Measurements from ENCODE around the gene PDLIM1.
A peak's percentile ranks its signal among the peaks of the same experiment; 100 is the strongest.

PDLIM1 gene

DNA sequence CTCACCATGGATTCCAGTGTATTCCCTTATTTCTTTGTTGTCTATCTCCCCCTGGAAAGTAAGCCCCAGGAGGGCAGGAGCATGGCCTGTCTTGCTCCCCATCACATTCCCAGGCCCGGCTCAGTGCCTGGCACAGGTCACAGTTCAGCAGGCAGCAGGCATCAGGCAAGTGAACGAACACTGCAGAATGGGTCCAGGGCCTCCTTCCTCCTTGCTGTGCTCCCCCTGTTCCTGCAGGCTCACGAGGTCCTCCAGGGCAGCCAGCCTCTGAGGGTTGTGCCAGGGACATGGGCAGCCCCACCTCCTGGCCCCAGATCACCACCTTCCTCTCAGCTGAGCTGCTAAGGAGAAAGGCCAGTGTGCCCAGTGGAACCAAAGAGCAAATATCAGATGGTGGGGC lies 41.8 kb downstream of the PDLIM1 start:
- H3K4me3 ChIP-seq (ENCODE audit: low read depth, low read length), result no peak overlapping the region
- DNase-seq (ENCODE audit: low read depth), result no peak
- no peak for TF ChIP-seq MAX (IDR thresholded peaks at IDR 0.05; ENCODE audit: low read depth, low read length)
- TF ChIP-seq POLR2A (IDR thresholded peaks at IDR 0.05; ENCODE audit: extremely low read depth, insufficient read length), result no peak
- no peak for TF ChIP-seq MYC (IDR thresholded peaks at IDR 0.05; ENCODE audit: low read depth, low read length)
- TF ChIP-seq, protein P1, sequence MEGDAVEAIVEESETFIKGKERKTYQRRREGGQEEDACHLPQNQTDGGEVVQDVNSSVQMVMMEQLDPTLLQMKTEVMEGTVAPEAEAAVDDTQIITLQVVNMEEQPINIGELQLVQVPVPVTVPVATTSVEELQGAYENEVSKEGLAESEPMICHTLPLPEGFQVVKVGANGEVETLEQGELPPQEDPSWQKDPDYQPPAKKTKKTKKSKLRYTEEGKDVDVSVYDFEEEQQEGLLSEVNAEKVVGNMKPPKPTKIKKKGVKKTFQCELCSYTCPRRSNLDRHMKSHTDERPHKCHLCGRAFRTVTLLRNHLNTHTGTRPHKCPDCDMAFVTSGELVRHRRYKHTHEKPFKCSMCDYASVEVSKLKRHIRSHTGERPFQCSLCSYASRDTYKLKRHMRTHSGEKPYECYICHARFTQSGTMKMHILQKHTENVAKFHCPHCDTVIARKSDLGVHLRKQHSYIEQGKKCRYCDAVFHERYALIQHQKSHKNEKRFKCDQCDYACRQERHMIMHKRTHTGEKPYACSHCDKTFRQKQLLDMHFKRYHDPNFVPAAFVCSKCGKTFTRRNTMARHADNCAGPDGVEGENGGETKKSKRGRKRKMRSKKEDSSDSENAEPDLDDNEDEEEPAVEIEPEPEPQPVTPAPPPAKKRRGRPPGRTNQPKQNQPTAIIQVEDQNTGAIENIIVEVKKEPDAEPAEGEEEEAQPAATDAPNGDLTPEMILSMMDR (IDR thresholded peaks at IDR 0.05; ENCODE audit: low read depth, low read length), result no peak

DNA sequence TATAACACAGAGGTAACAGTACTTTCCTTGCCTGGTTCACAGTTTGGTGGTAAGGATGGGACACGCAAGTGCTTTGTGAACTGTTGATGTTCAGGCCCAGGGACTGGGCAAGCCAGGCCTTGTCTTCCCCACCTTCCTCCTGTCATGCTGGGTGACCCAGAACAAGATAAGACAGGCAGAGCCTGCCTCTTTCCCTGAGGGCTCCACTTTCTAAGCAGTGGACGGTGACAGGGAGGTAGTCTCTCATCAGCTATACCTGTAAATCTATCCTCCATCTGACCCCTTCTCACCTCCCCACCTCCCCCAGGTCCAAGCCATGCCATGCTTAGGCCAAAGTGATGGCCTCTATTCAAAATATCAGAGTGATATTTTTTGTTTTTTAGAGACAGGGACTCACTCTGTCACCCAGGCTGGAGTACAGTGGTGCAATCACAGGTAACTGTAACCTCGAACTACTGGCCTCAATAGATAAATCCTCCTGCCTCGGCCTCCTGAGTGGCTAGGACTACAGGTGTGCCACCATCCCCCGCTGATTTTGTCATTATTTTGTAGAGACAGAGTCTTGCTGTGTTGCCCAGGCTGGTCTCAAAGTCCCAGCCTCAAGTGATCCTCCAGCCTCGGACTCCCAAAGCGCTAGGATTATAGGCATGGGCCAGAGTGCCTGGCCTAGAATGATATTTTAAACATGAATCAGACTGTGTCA lies 42.8 kb downstream of the PDLIM1 start:
- TF ChIP-seq, protein P1 (IDR thresholded peaks at IDR 0.05; ENCODE audit: low read depth, low read length), result no peak
- TF ChIP-seq MYC (IDR thresholded peaks at IDR 0.05; ENCODE audit: low read depth, low read length), result no peak
- no peak for TF ChIP-seq POLR2A (IDR thresholded peaks at IDR 0.05; ENCODE audit: extremely low read depth, insufficient read length)
- no peak for TF ChIP-seq MAX (IDR thresholded peaks at IDR 0.05; ENCODE audit: low read depth, low read length)
- no peak for DNase-seq (ENCODE audit: low read depth)

GRCh38 chr10:95247200-95247880 lies 43.5 kb downstream of the PDLIM1 start:
- DNase-seq (ENCODE audit: low read depth), result no peak
- TF ChIP-seq, protein P1 (IDR thresholded peaks at IDR 0.05; ENCODE audit: low read depth, low read length), result no peak
- TF ChIP-seq MAX (IDR thresholded peaks at IDR 0.05; ENCODE audit: low read depth, low read length), result no peak
- TF ChIP-seq POLR2A (IDR thresholded peaks at IDR 0.05; ENCODE audit: extremely low read depth, insufficient read length), result no peak
- no peak for TF ChIP-seq MYC (IDR thresholded peaks at IDR 0.05; ENCODE audit: low read depth, low read length)
- no peak overlapping the region for H3K4me3 ChIP-seq (ENCODE audit: low read depth, low read length)

More for the DNA sequence above, 42.8 kb downstream of the PDLIM1 start:
- H3K4me3 ChIP-seq (ENCODE audit: low read depth, low read length), result no peak overlapping the region

DNA sequence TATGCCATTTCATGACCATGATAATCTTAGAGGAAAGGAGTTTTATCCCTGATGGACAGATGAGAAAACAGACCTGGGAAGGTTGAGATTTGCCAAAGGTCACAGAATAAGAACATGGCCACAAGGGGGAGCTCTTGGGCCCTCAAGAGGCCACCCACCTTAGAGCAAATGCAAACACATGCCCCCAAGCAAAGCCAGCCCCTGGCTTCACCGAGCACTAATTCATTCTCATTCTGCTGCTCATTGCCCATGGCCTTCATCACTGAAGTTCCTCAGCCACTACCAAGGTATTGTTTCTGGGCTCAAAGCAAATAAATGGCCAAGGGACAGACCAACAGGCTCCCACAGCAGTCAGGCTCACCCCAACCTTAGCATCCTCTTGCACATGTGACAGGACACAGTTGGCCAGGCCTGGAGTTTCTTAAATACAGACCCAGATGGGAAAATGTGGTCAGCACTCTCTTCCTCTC lies 44.2 kb downstream of the PDLIM1 start:
- peak; percentile 75 for DNase-seq (ENCODE audit: low read depth)
- no peak overlapping the region for H3K4me3 ChIP-seq (ENCODE audit: low read depth, low read length)
- TF ChIP-seq MYC (IDR thresholded peaks at IDR 0.05; ENCODE audit: low read depth, low read length) (no peak), POLR2A (IDR thresholded peaks at IDR 0.05; ENCODE audit: extremely low read depth, insufficient read length) (no peak), MAX (IDR thresholded peaks at IDR 0.05; ENCODE audit: low read depth, low read length) (no peak)
- TF ChIP-seq, protein P1 (IDR thresholded peaks at IDR 0.05; ENCODE audit: low read depth, low read length), result peak; percentile 80

GRCh38 chr10:95245425-95246055 lies 45.3 kb downstream of the PDLIM1 start:
- DNase-seq (ENCODE audit: low read depth), result no peak
- TF ChIP-seq, protein P1 (IDR thresholded peaks at IDR 0.05; ENCODE audit: low read depth, low read length), result no peak
- TF ChIP-seq MYC (IDR thresholded peaks at IDR 0.05; ENCODE audit: low read depth, low read length) (no peak), POLR2A (IDR thresholded peaks at IDR 0.05; ENCODE audit: extremely low read depth, insufficient read length) (no peak), MAX (IDR thresholded peaks at IDR 0.05; ENCODE audit: low read depth, low read length) (no peak)
- H3K4me3 ChIP-seq (ENCODE audit: low read depth, low read length), result no peak overlapping the region
